SU-DHL-6 (cell line): ENCODE results near the gene BDKRB2.

ENCODE experiments used
- H2AFZ ChIP-seq: fragments of 200-600 bp; sonication (generic); 2 replicates; pipeline ENCODE4 v1.6.1; 2014; ENCODE audit warnings: low read depth, mild to moderate bottlenecking, moderate library complexity, mixed read lengths, antibody characterized with exemption, low read length; ENCODE audit not compliant: severe bottlenecking
- H3F3A ChIP-seq: fragments of 200-600 bp; shearing (Covaris generic); 2 replicates; pipeline ENCODE4 v1.6.0; 2016; ENCODE audit warnings: antibody characterized with exemption, mild to moderate bottlenecking; ENCODE audit not compliant: insufficient read depth
- H3K27ac ChIP-seq: fragments of 200-600 bp; sonication (generic); 2 replicates; pipeline ENCODE4 v1.5.1; 2016; ENCODE audit warnings: low read depth, mild to moderate bottlenecking, low read length, moderate library complexity, mixed read lengths
- H3K27me3 ChIP-seq: fragments of 200-600 bp; sonication (generic), shearing (Covaris generic); 2 replicates; pipeline ENCODE4 v1.6.0; 2014; ENCODE audit warnings: mild to moderate bottlenecking, low read length
- H3K36me3 ChIP-seq: fragments of 200-600 bp; sonication (generic); 2 replicates; pipeline ENCODE4 v1.6.1; 2014; ENCODE audit warnings: mild to moderate bottlenecking, low read length, mixed read lengths
- H3K4me2 ChIP-seq: fragments of 300-600, 200-600 bp; shearing (Covaris generic), sonication (generic); 2 replicates; pipeline ENCODE4 v1.6.0; 2014; ENCODE audit warnings: low read length, low read depth, mild to moderate bottlenecking; ENCODE audit not compliant: poor library complexity, severe bottlenecking
- H3K4me3 ChIP-seq: fragments of 200-600 bp; sonication (generic); 2 replicates; pipeline ENCODE4 v1.5.1; 2014; ENCODE audit warnings: antibody characterized with exemption, low read length, mild to moderate bottlenecking, mixed read lengths; ENCODE audit not compliant: insufficient read depth, poor library complexity, severe bottlenecking
- H3K79me2 ChIP-seq: fragments of 200-600 bp; sonication (generic); 2 replicates; pipeline ENCODE4 v1.6.1; 2014; ENCODE audit warnings: mild to moderate bottlenecking, low read length, moderate library complexity; ENCODE audit not compliant: insufficient read depth
- H3K9ac ChIP-seq: fragments of 200-600 bp; sonication (generic); 2 replicates; pipeline ENCODE4 v1.7.0; 2014; ENCODE audit warnings: mild to moderate bottlenecking, low read length
- H3K9me2 ChIP-seq: fragments of 200-600 bp; sonication (generic); replicated peaks from 2 replicates; pipeline ENCODE4 v1.6.1; 2014; ENCODE audit warnings: low read length; ENCODE audit not compliant: insufficient read depth
- H3K9me3 ChIP-seq: fragments of 200-600 bp; sonication (generic); 2 replicates; pipeline ENCODE4 v1.6.1; 2014; ENCODE audit warnings: low read length, mixed read lengths; ENCODE audit not compliant: insufficient read depth
- H4K20me1 ChIP-seq: fragments of 200-600 bp; sonication (generic); 2 replicates; pipeline ENCODE4 v1.6.1; 2014; ENCODE audit warnings: low read depth, mild to moderate bottlenecking, antibody characterized with exemption, low read length, moderate library complexity, mixed read lengths
- CTCF ChIP-seq: fragments of 200-600 bp; sonication (generic); IDR thresholded peaks from one replicate; pipeline ENCODE4 v1.5.1; 2017; ENCODE audit warnings: antibody characterized with exemption, mild to moderate bottlenecking, low read length, moderate library complexity; ENCODE audit not compliant: insufficient read depth, poor library complexity, severe bottlenecking
- EZH2phosphoT487 ChIP-seq: fragments of 200-600 bp; sonication (generic), shearing (Covaris generic); conservative IDR thresholded peaks from 2 replicates; pipeline ENCODE4 v1.6.1; 2018; ENCODE audit warnings: mild to moderate bottlenecking, antibody characterized with exemption, low read length, moderate library complexity, mixed read lengths

BDKRB2 gene

GRCh38 chr14:96235426-96235825 lies 30.8 kb downstream of the BDKRB2 start:
- Histone ChIP-seq H3K4me2 (no peak overlapping the region), H3K27me3 (no peaks in the 10 kb centered on the region), H3K36me3 (no peaks in the 10 kb centered on the region), H2AFZ (no peak overlapping the region), H3F3A (no peaks in the 10 kb centered on the region), H3K4me3 (no peak overlapping the region), H3K9me2 (no peaks in the 10 kb centered on the region), H3K27ac (no peak overlapping the region), H3K9ac (no peak overlapping the region), H3K9me3 (no peaks in the 10 kb centered on the region), H3K79me2 (no peaks in the 10 kb centered on the region), H4K20me1 (no peaks in the 10 kb centered on the region)
- TF ChIP-seq CTCF, result no peak
- no peak for TF ChIP-seq EZH2phosphoT487

- Histone ChIP-seq H3K27me3 (no peaks in the 10 kb centered on the region), H3F3A (no peaks in the 10 kb centered on the region), H3K9ac (no peak overlapping the region), H4K20me1 (no peaks in the 10 kb centered on the region), H3K9me2 (no peaks in the 10 kb centered on the region), H3K79me2 (no peaks in the 10 kb centered on the region), H3K4me3 (no peak overlapping the region), H3K27ac (no peak overlapping the region), H3K9me3 (no peaks in the 10 kb centered on the region), H2AFZ (no peak overlapping the region), H3K36me3 (no peaks in the 10 kb centered on the region), H3K4me2 (no peak overlapping the region)
- TF ChIP-seq CTCF (no peak), EZH2phosphoT487 (no peak)
Measured at GRCh38 chr14:96237641-96238040, 33.0 kb downstream of the BDKRB2 start.

GRCh38 chr14:96238676-96239265 lies 34.1 kb downstream of the BDKRB2 start:
- Histone ChIP-seq H2AFZ (no peak overlapping the region), H3K36me3 (no peaks in the 10 kb centered on the region), H3K79me2 (no peaks in the 10 kb centered on the region), H3K9me2 (no peaks in the 10 kb centered on the region), H3K27me3 (no peaks in the 10 kb centered on the region), H4K20me1 (no peaks in the 10 kb centered on the region), H3K4me3 (no peak overlapping the region), H3F3A (no peaks in the 10 kb centered on the region), H3K4me2 (no peak overlapping the region), H3K9me3 (no peaks in the 10 kb centered on the region), H3K27ac (no peak overlapping the region), H3K9ac (no peak overlapping the region)
- TF ChIP-seq CTCF (no peak), EZH2phosphoT487 (no peak)

- Histone ChIP-seq H3K9ac (no peak overlapping the region), H2AFZ (no peak overlapping the region), H3K4me2 (no peak overlapping the region), H3K27me3 (no peaks in the 10 kb centered on the region), H3K36me3 (no peaks in the 10 kb centered on the region), H3K4me3 (no peak overlapping the region), H4K20me1 (no peaks in the 10 kb centered on the region), H3K79me2 (no peaks in the 10 kb centered on the region), H3K9me3 (no peaks in the 10 kb centered on the region), H3K27ac (no peak overlapping the region), H3F3A (no peaks in the 10 kb centered on the region), H3K9me2 (no peaks in the 10 kb centered on the region)
- TF ChIP-seq EZH2phosphoT487 (no peak), CTCF (no peak)
Measured at GRCh38 chr14:96239711-96240141, 35.1 kb downstream of the BDKRB2 start.
